Measurements from ENCODE around the gene PSMG3.

Gene PSMG3

GRCh38 chr7:1569833-1570632 is at the start of gene PSMG3:
Gene PSMG3, minus strand, starts transcription at chr7:1570032. Its CDS starts 693 bp downstream, at chr7:1569339.
- peak; percentile 92 for DNase-seq

GRCh38 chr7:1618475-1618874 is 48.6 kb upstream of the PSMG3 start:
- DNase-seq, result no peak

GRCh38 chr7:1617957-1618356 is 48.1 kb upstream of the PSMG3 start:
- no peak for DNase-seq

- DNase-seq, result no peak
These were observed 46.9 kb upstream of the PSMG3 start for GRCh38 chr7:1616741-1617140.

GRCh38 chr7:1611708-1612241 is 41.9 kb upstream of the PSMG3 start:
- no peak for DNase-seq

- no peak for DNase-seq
These were observed 41.0 kb upstream of the PSMG3 start for GRCh38 chr7:1610678-1611302.

- DNase-seq, result no peak
These were observed 40.3 kb upstream of the PSMG3 start for GRCh38 chr7:1610013-1610677.

GRCh38 chr7:1609023-1609422 is 39.2 kb upstream of the PSMG3 start:
- DNase-seq, result no peak

GRCh38 chr7:1608318-1608717 is 38.5 kb upstream of the PSMG3 start:
- DNase-seq, result no peak

GRCh38 chr7:1607696-1608095 is 37.9 kb upstream of the PSMG3 start:
- DNase-seq, result no peak

- no peak for DNase-seq
These were observed 37.2 kb upstream of the PSMG3 start for GRCh38 chr7:1607001-1607400.

- DNase-seq, result no peak
These were observed 34.6 kb upstream of the PSMG3 start for GRCh38 chr7:1604383-1604782.

- DNase-seq, result no peak
These were observed 33.8 kb upstream of the PSMG3 start for GRCh38 chr7:1603346-1604225.

- no peak for DNase-seq
These were observed 32.6 kb upstream of the PSMG3 start for GRCh38 chr7:1602386-1602785.

- DNase-seq, result no peak
These were observed 32.1 kb upstream of the PSMG3 start for GRCh38 chr7:1601956-1602355.

- DNase-seq, result no peak
These were observed 30.0 kb upstream of the PSMG3 start for GRCh38 chr7:1599640-1600395.

GRCh38 chr7:1598961-1599639 is 29.3 kb upstream of the PSMG3 start:
- DNase-seq, result no peak

- no peak for DNase-seq
These were observed 28.5 kb upstream of the PSMG3 start for GRCh38 chr7:1598286-1598685.

- no peak for DNase-seq
These were observed 28.0 kb upstream of the PSMG3 start for GRCh38 chr7:1597791-1598190.

GRCh38 chr7:1597066-1597760 is 27.4 kb upstream of the PSMG3 start:
- DNase-seq, result no peak
